ENCODE data around the gene SRCAP.
"Not testable (repeated sequence)": the region's sequence is repeated elsewhere in the genome, so short reads cannot be mapped to it uniquely, and the experiment has no call there.

The SRCAP gene

DNA sequence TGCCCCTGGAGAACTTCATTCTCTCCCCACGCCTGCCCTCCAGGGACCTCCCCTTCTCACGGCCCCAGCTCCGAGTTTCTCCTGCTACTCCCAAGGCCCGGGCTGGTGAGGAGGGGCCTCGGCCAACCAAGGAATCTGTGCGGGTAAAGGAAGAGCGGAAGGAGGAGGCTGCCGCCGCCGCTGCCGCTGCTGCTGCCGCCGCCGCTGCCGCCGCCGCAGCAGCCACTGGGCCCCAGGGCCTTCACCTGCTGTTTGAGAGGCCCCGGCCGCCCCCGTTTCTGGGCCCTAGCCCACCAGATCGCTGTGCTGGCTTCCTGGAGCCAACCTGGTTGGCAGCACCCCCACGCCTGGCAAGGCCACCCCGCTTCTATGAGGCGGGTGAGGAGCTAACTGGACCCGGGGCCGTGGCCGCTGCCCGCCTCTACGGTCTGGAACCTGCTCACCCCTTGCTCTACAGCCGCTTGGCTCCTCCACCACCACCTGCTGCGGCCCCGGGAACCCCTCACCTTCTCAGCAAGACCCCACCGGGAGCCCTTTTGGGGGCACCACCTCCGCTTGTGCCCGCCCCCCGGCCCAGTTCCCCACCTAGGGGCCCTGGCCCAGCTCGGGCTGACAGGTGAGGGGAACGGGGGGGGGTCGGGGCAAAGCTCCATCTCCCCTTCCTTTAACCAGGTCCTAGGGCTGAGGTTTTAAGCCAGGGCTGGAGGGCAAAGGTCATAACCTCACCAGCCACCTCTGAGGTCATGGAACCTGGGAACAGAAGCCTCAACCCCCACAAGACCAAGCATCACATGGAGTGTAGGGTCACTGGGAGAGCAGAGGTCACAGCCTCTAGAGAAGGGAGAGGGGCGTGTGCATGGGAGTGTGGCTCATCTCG lies 29.7 kb upstream of the SRCAP start:
- DNase-seq (ENCODE audit: low spot score in 2 of 2) (no peak), ATAC-seq (ENCODE audit: low read depth) (no peak)
- Mint-ChIP-seq H3K27ac (no peak overlapping the region), H3K4me3 (no peak overlapping the region), H3K4me1 (peaks cover 2% of the 10 kb centered on the region), H3K27me3 (no peaks in the 10 kb centered on the region), H3K36me3 (peaks cover 27% of the 10 kb centered on the region), H3K9me3 (no peaks in the 10 kb centered on the region)

DNA sequence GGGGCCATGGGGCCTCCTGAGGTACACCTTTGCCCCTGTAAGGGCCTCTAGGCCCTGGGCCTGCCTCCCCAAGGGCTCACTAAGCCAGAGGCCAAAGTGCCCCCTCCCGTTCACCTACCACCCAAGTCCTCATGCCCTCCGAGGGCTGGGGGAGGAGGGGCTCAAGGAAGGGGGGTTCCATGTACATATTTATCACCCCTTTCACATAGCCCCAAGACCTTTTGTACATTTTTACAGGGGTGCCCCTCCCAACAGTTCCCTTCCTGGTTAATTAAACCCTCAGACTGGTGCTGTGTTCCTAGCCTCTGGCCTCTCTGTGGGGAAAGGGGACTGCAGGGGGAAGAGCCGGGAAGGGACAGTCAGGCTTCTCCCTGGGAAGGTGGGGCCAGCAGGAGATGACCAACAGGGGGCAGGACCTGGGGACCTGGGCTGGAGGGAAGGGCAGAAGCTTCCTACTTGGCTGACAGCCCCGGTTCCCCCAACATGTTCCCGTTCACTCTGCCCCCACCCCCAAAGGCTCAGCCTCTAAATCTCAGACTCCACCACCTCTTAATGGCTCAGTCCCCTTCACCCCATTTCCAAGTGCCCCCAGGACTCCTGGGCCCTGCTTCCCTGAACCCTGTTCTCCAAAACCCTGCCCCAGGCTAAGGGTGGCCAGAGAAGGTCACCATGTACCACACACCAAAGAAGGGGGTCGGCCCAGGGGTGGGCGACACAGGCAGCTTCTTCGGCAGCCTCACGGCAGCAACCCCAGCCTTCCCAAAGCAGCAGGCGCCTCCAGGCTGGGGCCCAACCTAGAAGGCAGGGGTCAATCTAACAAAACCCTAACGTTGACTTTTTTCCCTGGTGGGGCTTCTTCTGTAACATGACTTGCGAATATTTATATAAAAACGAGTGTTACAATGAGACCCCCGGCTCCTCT lies 28.8 kb upstream of the SRCAP start:
- no peaks in the 10 kb centered on the region for H3K27me3 Mint-ChIP-seq
- DNase-seq (ENCODE audit: low spot score in 2 of 2) (no peak), ATAC-seq (ENCODE audit: low read depth) (peak; percentile 19)
- H3K27ac Mint-ChIP-seq = no peak overlapping the region
- peaks cover 23% of the 10 kb centered on the region for H3K36me3 Mint-ChIP-seq
- H3K9me3 Mint-ChIP-seq = no peaks in the 10 kb centered on the region
- H3K4me3 Mint-ChIP-seq = no peak overlapping the region
- H3K4me1 Mint-ChIP-seq = peaks cover 2% of the 10 kb centered on the region

DNA sequence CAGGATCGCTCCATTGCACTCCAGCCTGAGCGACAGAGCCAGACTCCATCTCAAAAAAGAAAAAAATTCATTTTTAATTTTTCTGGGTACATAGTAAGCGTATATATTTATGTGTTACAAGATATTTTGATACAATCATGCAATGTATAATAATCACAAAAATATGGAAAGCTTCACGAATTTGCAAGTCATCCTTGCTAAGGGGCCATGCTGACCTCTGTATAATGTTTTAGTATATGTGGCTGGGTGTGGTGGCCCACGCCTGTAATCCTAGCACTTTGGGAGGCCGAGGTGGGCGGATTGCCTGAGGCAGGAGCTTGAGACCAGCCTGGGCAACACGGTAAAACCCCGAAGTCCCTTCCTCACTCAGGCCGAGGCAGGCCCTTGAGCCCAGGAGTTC lies 23.8 kb upstream of the SRCAP start:
- DNase-seq (ENCODE audit: low spot score in 2 of 2) (no peak), ATAC-seq (ENCODE audit: low read depth) (no peak)
- no peak overlapping the region for H3K4me3 Mint-ChIP-seq
- no peaks in the 10 kb centered on the region for H3K4me1 Mint-ChIP-seq
- H3K27me3 Mint-ChIP-seq = no peaks in the 10 kb centered on the region
- no peaks in the 10 kb centered on the region for H3K9me3 Mint-ChIP-seq
- H3K27ac Mint-ChIP-seq = no peak overlapping the region
- H3K36me3 Mint-ChIP-seq = no peaks in the 10 kb centered on the region

DNA sequence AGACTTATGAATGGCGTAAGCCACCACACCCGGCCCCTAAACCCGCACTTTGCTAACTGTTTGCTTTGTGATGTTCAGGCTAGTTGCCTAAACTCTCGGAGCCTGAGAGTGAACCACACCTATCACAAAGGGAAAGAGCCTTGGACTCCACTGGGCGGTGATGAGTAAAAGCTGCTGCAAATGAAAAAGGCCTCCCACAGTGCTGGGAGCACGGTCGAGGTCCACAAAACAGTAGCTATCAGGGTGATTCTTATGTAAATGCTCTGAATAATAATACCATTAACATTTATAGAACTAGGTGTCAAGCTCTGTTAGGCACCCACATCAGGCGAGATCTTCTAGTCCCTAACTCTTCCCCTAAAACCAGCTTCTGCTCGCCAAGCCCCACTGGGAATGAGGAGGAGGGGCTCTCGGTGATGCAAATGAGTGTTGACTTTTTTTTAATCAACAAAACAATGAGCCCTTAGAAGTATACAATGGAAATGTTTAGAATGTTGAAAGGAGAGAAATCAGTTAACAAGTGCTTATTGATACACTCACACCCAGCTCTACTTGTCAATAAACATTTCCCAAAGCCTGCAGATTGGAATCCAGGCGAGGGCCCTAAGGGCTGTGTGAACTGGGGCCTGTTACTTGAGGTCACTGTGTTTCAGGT lies 20.9 kb upstream of the SRCAP start:
- Mint-ChIP-seq H3K27me3 (no peaks in the 10 kb centered on the region), H3K27ac (no peak overlapping the region), H3K4me1 (peaks cover 3% of the 10 kb centered on the region)

DNA sequence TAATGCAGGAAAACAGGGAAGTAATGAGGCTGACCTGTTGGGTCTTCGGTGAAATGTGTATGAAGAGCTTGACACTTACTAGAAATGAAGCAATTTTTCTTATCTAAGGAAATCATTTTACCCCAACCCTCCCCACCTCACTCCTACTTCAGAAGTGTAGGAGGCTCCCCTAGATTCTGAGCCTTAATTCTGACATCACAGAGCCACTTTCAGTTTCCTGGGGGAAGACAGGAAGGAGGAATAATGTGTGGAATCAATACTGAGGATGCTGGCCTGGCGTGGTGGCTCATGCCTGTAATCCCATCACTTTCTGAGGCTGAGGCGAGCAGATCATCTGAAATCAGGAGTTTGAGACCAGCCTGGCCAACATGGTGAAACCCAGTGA lies 20.4 kb upstream of the SRCAP start:
- DNase-seq (ENCODE audit: low spot score in 2 of 2) (no peak), ATAC-seq (ENCODE audit: low read depth) (no peak)
- H3K36me3 Mint-ChIP-seq = no peaks in the 10 kb centered on the region
- H3K4me1 Mint-ChIP-seq = peaks cover 3% of the 10 kb centered on the region
- H3K27me3 Mint-ChIP-seq = no peaks in the 10 kb centered on the region
- no peak overlapping the region for H3K27ac Mint-ChIP-seq
- no peak overlapping the region for H3K4me3 Mint-ChIP-seq
- no peaks in the 10 kb centered on the region for H3K9me3 Mint-ChIP-seq

More for the DNA sequence above, 20.9 kb upstream of the SRCAP start:
- H3K36me3 Mint-ChIP-seq = no peaks in the 10 kb centered on the region
- H3K4me3 Mint-ChIP-seq = no peak overlapping the region
- ATAC-seq (ENCODE audit: low read depth) = no peak
- DNase-seq (ENCODE audit: low spot score in 2 of 2) = no peak
- H3K9me3 Mint-ChIP-seq = no peaks in the 10 kb centered on the region

DNA sequence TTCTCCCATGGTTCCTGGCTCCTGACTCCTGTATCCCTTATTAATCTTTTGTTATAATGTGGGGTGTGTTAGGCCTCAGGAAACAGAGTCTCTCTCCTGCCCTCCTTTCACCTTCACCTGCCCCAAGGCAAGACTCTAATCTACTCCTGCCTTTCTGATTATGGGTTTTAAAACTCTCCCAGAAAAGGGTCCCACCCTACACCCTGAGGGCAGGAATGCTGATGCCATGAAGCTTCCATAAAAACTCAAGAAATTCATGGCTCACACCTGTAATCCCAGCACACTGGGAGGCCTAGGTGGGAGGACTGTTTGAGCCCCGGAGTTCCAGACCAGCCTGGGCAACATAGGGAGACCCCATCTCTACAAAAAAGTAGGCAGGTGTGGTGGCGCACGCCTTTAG lies 18.6 kb upstream of the SRCAP start:
- DNase-seq (ENCODE audit: low spot score in 2 of 2) = no peak
- Mint-ChIP-seq H3K27me3 (no peaks in the 10 kb centered on the region), H3K4me1 (peaks cover 3% of the 10 kb centered on the region), H3K36me3 (no peaks in the 10 kb centered on the region), H3K9me3 (no peaks in the 10 kb centered on the region), H3K4me3 (no peak overlapping the region), H3K27ac (no peak overlapping the region)
- ATAC-seq (ENCODE audit: low read depth) = no peak

DNA sequence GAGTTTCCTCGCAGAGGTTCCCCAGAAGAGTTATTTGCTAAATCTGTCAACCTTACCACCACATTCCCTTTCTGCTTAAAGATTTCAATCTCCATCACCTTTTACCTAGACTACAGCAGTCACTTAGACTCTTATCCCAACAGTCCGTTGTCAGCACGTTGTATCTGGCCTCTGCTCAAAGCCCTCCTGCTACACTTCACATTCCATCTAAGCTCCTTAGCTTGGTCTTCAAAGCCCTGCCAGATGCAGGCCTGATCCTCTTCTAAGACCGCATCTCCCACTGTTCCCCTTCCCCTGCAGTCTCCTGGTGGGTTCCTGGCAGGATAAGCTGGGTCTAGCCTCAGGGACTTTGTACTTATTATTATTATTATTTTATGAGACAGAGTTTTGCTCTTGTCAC lies 10.3 kb upstream of the SRCAP start:
- Mint-ChIP-seq H3K9me3 (no peaks in the 10 kb centered on the region), H3K4me1 (peaks cover 4% of the 10 kb centered on the region), H3K27me3 (no peaks in the 10 kb centered on the region), H3K27ac (no peak overlapping the region), H3K36me3 (no peaks in the 10 kb centered on the region), H3K4me3 (no peak overlapping the region)
- DNase-seq (ENCODE audit: low spot score in 2 of 2) (no peak), ATAC-seq (ENCODE audit: low read depth) (no peak)

DNA sequence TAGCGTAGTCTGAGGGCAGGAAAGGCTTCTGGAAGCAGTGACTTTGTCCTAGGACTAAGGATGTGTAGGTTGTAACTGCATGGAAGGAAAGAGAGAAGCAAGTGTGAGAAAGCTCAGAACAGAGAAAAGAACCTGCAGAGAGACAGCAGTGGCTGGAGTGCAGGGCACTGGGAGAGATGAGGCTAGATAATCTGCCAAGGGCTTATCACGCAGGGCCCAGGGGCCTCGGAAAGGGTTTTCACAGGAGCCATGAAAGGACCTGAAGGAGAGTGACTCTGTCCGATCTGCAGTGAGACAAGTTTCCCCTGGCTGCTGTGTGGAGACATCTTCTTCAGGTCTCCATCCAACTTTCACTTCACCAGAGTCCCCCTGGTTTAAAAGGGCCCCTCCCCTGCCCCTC lies 7.1 kb upstream of the SRCAP start:
- Mint-ChIP-seq H3K4me1 (peaks cover 7% of the 10 kb centered on the region), H3K4me3 (no peak overlapping the region), H3K27ac (no peak overlapping the region), H3K27me3 (no peaks in the 10 kb centered on the region), H3K9me3 (no peaks in the 10 kb centered on the region), H3K36me3 (no peaks in the 10 kb centered on the region)
- DNase-seq (ENCODE audit: low spot score in 2 of 2) (no peak), ATAC-seq (ENCODE audit: low read depth) (no peak)

DNA sequence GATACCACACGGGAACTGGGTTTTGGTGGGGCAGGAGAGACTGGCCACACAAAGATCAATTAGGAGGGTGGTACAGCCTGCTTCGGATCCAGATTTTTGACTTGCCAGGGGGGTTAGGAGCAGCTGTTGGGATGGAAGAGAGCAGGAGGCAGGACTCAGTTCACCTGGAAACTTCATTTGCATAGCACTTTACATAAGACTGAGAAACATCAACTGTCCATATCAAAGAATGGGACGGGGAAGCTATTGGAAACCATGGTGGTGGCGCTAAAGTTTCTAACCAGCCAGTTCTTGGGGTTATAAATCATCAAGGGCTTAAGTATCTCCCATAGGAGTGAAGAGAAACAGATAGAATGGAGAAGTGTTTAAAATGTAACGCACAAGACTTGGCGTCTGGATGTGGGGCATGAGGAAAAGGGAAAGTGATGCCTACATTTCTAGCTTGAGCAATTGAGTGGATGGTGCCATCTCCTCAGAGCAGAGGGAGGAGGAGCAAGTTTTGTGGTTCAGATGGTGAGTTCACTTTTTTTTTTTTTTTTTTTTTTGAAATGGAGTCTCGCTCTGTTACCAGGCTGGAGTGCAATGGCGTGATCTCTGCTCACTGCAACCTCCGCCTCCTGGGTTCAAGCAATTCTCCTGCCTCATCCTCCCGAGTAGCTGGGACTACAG lies 6.4 kb upstream of the SRCAP start:
- H3K27me3 Mint-ChIP-seq = no peaks in the 10 kb centered on the region
- peaks cover 8% of the 10 kb centered on the region for H3K4me1 Mint-ChIP-seq
- DNase-seq (ENCODE audit: low spot score in 2 of 2) (no peak), ATAC-seq (ENCODE audit: low read depth) (no peak)
- no peak overlapping the region for H3K4me3 Mint-ChIP-seq
- H3K27ac Mint-ChIP-seq = no peak overlapping the region
- no peaks in the 10 kb centered on the region for H3K9me3 Mint-ChIP-seq
- no peaks in the 10 kb centered on the region for H3K36me3 Mint-ChIP-seq

DNA sequence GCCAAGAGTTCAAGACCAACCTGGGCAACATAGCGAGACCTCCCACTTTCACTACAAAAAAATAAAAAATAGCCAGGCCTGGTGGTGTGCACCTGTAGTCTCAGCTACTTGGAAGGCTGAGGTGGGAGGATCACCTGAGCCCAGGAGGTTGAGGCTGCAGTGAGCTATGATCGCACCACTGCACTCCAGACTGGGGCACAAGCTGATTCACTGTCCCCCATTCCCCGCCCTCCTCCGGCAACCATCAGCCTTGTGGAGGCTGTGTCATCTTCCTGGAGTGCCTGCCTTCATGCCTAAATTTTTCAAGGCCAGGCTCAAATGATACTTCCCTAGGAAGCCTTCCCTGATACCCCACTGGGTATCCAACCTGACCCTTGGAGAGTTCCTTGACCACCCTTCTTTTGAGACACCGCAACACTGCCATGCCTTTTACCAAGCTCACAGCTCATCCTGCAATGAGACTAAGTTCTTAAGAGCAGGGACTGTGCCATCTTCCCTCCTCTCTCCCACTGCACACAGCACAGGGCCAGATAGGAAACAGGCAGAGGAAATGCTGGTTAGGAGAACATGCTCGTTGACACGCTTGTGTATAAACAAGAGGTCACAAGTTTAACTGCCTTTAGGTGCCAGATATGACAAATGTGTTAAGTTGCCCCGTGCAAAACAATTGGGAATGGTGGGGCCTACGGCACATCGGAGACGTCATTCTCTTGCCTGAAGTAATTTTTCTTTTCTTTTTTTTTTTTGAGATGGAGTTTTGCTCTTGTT lies 3.9 kb upstream of the SRCAP start:
- DNase-seq (ENCODE audit: low spot score in 2 of 2) = no peak
- H3K9me3 Mint-ChIP-seq = no peaks in the 10 kb centered on the region
- no peak overlapping the region for H3K27ac Mint-ChIP-seq
- H3K4me3 Mint-ChIP-seq = no peak overlapping the region
- H3K4me1 Mint-ChIP-seq = peaks cover 18% of the 10 kb centered on the region
- ATAC-seq (ENCODE audit: low read depth) = no peak
- H3K36me3 Mint-ChIP-seq = peaks cover under 1% of the 10 kb centered on the region
- no peaks in the 10 kb centered on the region for H3K27me3 Mint-ChIP-seq

DNA sequence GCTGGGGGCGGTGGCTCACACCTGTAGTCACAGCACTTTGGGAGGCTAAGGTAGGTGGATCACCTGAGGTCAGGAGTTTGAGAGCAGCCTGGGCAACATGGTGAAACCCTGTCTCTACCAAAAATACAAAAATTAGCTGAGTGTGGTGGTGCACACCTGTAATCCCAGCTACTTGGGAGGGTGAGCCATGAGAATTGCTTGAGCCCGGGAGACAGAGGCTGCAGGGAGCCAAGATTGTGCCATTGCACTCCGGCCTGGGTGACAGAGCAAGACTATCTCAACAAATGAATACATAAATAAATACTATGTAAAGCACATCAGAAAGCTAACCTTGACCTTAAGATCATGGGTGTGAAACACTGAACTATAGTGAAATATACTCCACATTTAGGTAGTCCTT lies 2.3 kb upstream of the SRCAP start:
- H3K4me3 Mint-ChIP-seq; H3K27me3 Mint-ChIP-seq; ATAC-seq (ENCODE audit: low read depth); H3K9me3 Mint-ChIP-seq; H3K27ac Mint-ChIP-seq; H3K36me3 Mint-ChIP-seq; DNase-seq (ENCODE audit: low spot score in 2 of 2): not testable (repeated sequence)
- H3K4me1 Mint-ChIP-seq = peaks cover 17% of the 10 kb centered on the region

DNA sequence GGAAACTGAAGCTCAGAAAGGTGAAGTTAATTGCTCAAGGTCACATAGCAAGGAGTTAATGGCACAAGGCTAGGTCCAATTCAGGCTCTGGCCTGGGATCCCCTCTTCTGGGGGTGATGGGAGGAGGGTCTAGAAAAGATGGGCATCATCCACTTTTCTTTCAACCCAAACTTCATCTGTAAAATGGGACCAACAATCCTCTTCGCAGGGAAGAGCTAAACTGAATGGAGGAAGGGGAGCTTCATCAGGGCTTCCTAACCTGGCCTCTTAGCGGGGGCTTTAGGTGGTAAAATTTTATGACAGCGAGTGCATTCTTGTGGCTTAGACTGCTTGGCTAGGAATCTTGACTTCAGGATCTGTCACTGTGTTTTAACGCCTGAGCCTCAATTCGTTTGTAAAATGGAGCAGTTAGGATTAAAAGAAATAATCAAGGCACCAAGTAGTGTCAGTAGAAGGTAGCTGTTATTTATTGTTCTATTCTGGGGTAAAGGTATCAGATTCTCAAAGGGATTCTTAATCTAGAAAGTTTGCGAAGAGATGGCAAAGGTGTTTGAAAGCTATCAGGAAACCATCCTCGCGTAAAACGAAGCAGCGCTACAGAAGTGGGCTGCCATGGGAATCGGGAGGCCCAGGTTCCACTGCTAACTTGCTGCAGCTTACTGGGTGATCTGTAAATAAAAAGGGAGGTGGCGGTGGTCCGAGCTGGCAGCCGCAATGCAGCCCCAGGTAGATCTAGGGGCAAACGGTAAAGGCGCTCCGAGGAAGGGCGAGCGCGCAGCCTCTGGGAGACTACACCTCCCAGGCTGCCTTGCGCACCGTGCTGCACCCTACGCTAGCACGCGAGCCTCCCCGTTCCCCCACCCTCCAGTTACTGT lies 1.5 kb upstream of the SRCAP start:
- H3K36me3 Mint-ChIP-seq = peaks cover 5% of the 10 kb centered on the region
- H3K27ac Mint-ChIP-seq = peak overlapping the region; percentile 100
- H3K4me3 Mint-ChIP-seq = peak overlapping the region; percentile 90
- H3K27me3 Mint-ChIP-seq = no peaks in the 10 kb centered on the region
- peak; percentile 86 for ATAC-seq (ENCODE audit: low read depth)
- no peak for DNase-seq (ENCODE audit: low spot score in 2 of 2)
- peaks cover 16% of the 10 kb centered on the region for H3K4me1 Mint-ChIP-seq
- H3K9me3 Mint-ChIP-seq = no peaks in the 10 kb centered on the region
